ENCODE measurements around the gene GPX2. TPM values are rescaled to one million over a fixed set of nuclear protein-coding genes. Genes with fewer than 3 reads are reported as not detected.
A peak's percentile ranks its signal among the peaks of the same experiment; 100 is the strongest.
"Not testable (repeated sequence)": the region's sequence is repeated elsewhere in the genome, so short reads cannot be mapped to it uniquely, and the experiment has no call there.

Gene GPX2
- total RNA-seq, 1 experiment from 2014 or later, result not detected

- Histone ChIP-seq H3K36me3 (peaks cover 24% of the 10 kb centered on the region), H3K4me3 (no peak overlapping the region), H3K9me3 (no peaks in the 10 kb centered on the region), H3K27me3 (no peaks in the 10 kb centered on the region)
- DNase-seq, result no peak
These were observed 12.3 kb downstream of the GPX2 start for GRCh38 chr14:64930085-64930843.

GRCh38 chr14:64929014-64929359, 13.6 kb downstream of the GPX2 start:
- no peaks in the 10 kb centered on the region for H3K27me3 ChIP-seq
- H3K9me3 ChIP-seq, result no peaks in the 10 kb centered on the region
- no peak overlapping the region for H3K4me3 ChIP-seq
- DNase-seq, result no peak
- peaks cover 32% of the 10 kb centered on the region for H3K36me3 ChIP-seq

- H3K4me3 ChIP-seq, result no peak overlapping the region
- DNase-seq, result no peak
- H3K9me3 ChIP-seq, result no peaks in the 10 kb centered on the region
- peaks cover 28% of the 10 kb centered on the region for H3K36me3 ChIP-seq
- H3K27me3 ChIP-seq, result no peaks in the 10 kb centered on the region
These were observed 14.1 kb downstream of the GPX2 start for GRCh38 chr14:64928239-64929013.

- no peaks in the 10 kb centered on the region for H3K9me3 ChIP-seq
- no peak overlapping the region for H3K4me3 ChIP-seq
- H3K27me3 ChIP-seq, result no peaks in the 10 kb centered on the region
- peaks cover 20% of the 10 kb centered on the region for H3K36me3 ChIP-seq
- no peak for DNase-seq
These were observed 15.5 kb downstream of the GPX2 start for GRCh38 chr14:64927031-64927430.

- no peak for DNase-seq
- H3K36me3 ChIP-seq, result peaks cover 14% of the 10 kb centered on the region
- no peaks in the 10 kb centered on the region for H3K9me3 ChIP-seq
- no peaks in the 10 kb centered on the region for H3K27me3 ChIP-seq
- H3K4me3 ChIP-seq, result no peak overlapping the region
These were observed 16.0 kb downstream of the GPX2 start for GRCh38 chr14:64926398-64926995.

GRCh38 chr14:64923015-64923414, 19.5 kb downstream of the GPX2 start:
- Histone ChIP-seq H3K4me3 (no peak overlapping the region), H3K9me3 (no peaks in the 10 kb centered on the region), H3K36me3 (peaks cover 13% of the 10 kb centered on the region), H3K27me3 (no peaks in the 10 kb centered on the region)
- no peak for DNase-seq

- H3K36me3 ChIP-seq, result peaks cover 18% of the 10 kb centered on the region
- H3K9me3 ChIP-seq, result no peaks in the 10 kb centered on the region
- DNase-seq, result no peak
- no peaks in the 10 kb centered on the region for H3K27me3 ChIP-seq
- no peak overlapping the region for H3K4me3 ChIP-seq
These were observed 22.1 kb downstream of the GPX2 start for GRCh38 chr14:64920465-64920864.

- Histone ChIP-seq H3K27me3 (no peaks in the 10 kb centered on the region), H3K4me3 (no peak overlapping the region), H3K36me3 (peaks cover 17% of the 10 kb centered on the region), H3K9me3 (no peaks in the 10 kb centered on the region)
- DNase-seq, result no peak
These were observed 22.9 kb downstream of the GPX2 start for GRCh38 chr14:64919618-64920017.

- no peaks in the 10 kb centered on the region for H3K9me3 ChIP-seq
- H3K36me3 ChIP-seq, result peaks cover 13% of the 10 kb centered on the region
- no peak for DNase-seq
- no peak overlapping the region for H3K4me3 ChIP-seq
- no peaks in the 10 kb centered on the region for H3K27me3 ChIP-seq
These were observed 23.3 kb downstream of the GPX2 start for GRCh38 chr14:64919215-64919614.

- Histone ChIP-seq H3K36me3 (peaks cover 11% of the 10 kb centered on the region), H3K4me3 (no peak overlapping the region)
These were observed 24.3 kb downstream of the GPX2 start for GRCh38 chr14:64918216-64918615.

GRCh38 chr14:64915797-64916196, 26.7 kb downstream of the GPX2 start:
- Histone ChIP-seq H3K27me3 (no peaks in the 10 kb centered on the region; the same call in none of the 2 replicates), H3K36me3 (peaks cover 11% of the 10 kb centered on the region), H3K9me3 (no peaks in the 10 kb centered on the region), H3K4me3 (no peak overlapping the region; the same call in 1 of the 2 replicates)
- DNase-seq, result no peak

More at GRCh38 chr14:64918216-64918615, 24.3 kb downstream of the GPX2 start:
- H3K9me3 ChIP-seq, result no peaks in the 10 kb centered on the region
- H3K27me3 ChIP-seq, result no peaks in the 10 kb centered on the region; the same call in 1 of the 2 replicates
- DNase-seq, result no peak

- peak overlapping the region; percentile 94 for H3K4me3 ChIP-seq
- H3K27me3 ChIP-seq, result no peaks in the 10 kb centered on the region; the same call in none of the 2 replicates
- H3K36me3 ChIP-seq, result peaks cover 8% of the 10 kb centered on the region
- DNase-seq, result no peak
- H3K9me3 ChIP-seq, result no peaks in the 10 kb centered on the region
These were observed 27.5 kb downstream of the GPX2 start for GRCh38 chr14:64915029-64915424.

- DNase-seq, result peak; percentile 96
- Histone ChIP-seq H3K27me3 (peaks cover 3% of the 10 kb centered on the region), H3K4me3 (peak within 1 kb of the TSS; percentile 94), H3K36me3 (peaks cover 8% of the 10 kb centered on the region), H3K9me3 (no peaks in the 10 kb centered on the region)
These were observed 28.1 kb downstream of the GPX2 start, which contains the start of gene CHURC1 for GRCh38 chr14:64914237-64915028. TSS of gene CHURC1 (plus strand) at chr14:64914455. CDS start at chr14:64914496, 41 bp downstream.

GRCh38 chr14:64913477-64913876, 29.1 kb downstream of the GPX2 start:
- H3K4me3 ChIP-seq, H3K9me3 ChIP-seq, DNase-seq, H3K36me3 ChIP-seq, H3K27me3 ChIP-seq: not testable (repeated sequence)

- Histone ChIP-seq H3K27me3 (peaks cover 3% of the 10 kb centered on the region), H3K9me3 (no peaks in the 10 kb centered on the region), H3K36me3 (peaks cover 8% of the 10 kb centered on the region), H3K4me3 (no peak overlapping the region)
- no peak for DNase-seq
These were observed 30.3 kb downstream of the GPX2 start for GRCh38 chr14:64912261-64912660.

- Histone ChIP-seq H3K4me3 (no peak overlapping the region), H3K36me3 (peaks cover 6% of the 10 kb centered on the region), H3K27me3 (peaks cover 3% of the 10 kb centered on the region), H3K9me3 (no peaks in the 10 kb centered on the region)
- no peak for DNase-seq
These were observed 31.6 kb downstream of the GPX2 start for GRCh38 chr14:64910847-64911495.
